NCI-H2107 treated with DMSO at 0.1 percent for 48 hours (cell line): Measurements from ENCODE around the gene STARD10.
A peak's percentile ranks its signal among the peaks of the same experiment; 100 is the strongest.

Source experiments
- DNase-seq: peaks from one replicate; lab custom pipeline; 2025; ENCODE audit not compliant: unreplicated experiment; lab: John Stamatoyannopoulos, UW

STARD10 gene

DNA sequence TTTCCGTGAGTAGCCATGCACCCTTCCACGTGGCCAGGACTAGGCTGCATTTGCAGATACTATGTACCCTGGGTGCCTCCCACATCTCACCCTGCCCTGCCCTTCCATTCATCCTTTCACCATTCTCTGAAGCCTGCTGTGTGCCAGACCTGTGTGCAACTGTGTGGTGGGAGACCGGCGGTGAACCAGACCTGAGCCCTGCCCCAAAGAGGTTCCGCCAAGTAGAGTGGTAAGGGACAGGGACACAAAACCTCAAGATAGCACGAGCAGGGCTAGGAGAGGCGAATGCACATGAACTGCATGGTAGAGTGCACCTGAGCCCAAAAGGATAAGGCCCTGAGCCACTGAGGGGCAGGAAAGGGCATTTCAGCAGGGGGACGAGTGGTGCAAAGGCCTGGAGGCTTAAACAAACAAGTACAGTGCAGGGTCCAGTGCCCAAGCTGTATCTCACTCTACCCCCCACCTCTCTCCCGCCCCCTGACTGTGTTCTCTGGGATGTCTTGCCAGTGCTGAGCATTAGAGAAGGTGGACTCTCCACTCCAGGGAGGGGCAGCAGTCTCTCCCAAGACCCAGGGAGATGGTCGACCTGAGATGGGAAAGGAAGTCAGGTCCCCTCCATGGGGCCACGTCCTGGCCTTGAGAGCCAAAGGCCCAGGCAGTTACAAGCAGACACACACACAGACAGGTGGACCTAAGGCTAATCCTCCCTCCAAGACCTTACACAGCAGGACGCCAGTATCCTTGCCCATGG lies 27.5 kb downstream of the STARD10 start:
- no peak for DNase-seq

DNA sequence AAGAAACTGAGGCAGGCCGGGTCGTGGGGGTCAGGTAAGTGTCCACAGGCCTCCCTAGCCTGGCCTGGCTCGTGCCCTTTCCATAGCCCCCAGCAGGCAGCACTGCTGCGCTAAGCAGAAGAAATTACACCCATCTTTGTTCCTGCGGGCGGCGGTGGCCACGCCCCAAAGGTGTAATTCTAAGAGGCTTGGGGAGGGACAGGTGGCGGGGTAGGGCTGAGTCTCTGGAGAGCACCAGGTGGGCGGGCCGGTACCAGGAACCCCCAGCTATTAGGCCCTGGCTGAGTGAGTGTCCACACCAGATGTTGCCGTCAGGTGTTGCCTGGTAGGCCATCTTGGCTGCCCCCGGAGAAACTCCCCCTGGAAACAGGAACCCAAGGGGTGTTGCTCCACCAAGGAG lies 29.3 kb downstream of the STARD10 start:
- peak; percentile 95 for DNase-seq

DNA sequence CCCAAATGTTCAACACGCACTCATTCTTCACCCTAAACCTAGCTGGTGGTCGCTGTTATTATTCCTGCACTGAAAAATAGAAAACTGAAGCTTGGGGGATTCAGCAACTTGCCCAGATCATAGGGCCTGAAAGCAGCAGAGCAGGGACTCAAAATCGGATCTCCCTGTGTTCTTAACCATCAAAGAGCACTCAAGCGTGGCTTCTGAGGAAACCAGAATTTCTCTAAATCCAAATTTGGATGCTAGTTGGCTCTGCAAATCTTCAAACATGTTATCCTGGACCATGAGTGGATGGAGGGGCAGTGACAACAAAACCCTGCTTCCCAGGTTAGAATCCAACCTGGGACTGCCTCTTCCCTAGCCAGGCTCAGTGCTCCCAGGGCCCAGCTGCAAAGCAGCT lies 30.0 kb downstream of the STARD10 start:
- no peak for DNase-seq

DNA sequence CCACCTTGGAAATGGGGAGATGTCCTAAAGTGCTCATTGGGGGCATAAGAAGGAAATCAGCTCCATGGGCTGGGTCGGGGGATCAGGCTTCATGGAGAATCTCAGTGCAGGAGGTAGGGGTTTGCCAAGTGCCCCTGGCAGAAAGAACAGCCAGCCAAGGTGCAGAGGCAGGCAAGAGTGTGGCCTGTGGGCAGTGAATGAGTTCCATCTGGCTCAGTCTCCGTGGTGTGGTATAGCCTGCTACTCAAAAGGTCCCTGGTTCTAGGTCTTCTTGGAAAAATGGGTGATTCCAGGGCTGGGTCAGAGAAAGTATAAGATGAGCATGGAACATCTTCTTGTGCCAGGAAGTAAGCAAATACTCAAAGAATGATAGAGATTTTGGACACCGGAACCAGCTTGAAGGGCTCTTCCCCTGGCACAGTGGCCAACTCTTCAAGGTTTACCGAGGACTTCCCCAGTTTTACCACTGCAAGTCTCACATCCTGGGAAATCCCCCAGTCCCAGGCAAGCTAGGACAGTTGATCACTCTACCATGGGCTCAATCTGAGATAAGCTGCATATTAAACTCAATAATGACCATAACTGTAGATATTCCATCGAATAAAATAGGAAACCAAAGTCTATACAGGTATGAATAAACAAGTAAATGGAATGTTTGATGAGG lies 31.1 kb downstream of the STARD10 start:
- DNase-seq = no peak

DNA sequence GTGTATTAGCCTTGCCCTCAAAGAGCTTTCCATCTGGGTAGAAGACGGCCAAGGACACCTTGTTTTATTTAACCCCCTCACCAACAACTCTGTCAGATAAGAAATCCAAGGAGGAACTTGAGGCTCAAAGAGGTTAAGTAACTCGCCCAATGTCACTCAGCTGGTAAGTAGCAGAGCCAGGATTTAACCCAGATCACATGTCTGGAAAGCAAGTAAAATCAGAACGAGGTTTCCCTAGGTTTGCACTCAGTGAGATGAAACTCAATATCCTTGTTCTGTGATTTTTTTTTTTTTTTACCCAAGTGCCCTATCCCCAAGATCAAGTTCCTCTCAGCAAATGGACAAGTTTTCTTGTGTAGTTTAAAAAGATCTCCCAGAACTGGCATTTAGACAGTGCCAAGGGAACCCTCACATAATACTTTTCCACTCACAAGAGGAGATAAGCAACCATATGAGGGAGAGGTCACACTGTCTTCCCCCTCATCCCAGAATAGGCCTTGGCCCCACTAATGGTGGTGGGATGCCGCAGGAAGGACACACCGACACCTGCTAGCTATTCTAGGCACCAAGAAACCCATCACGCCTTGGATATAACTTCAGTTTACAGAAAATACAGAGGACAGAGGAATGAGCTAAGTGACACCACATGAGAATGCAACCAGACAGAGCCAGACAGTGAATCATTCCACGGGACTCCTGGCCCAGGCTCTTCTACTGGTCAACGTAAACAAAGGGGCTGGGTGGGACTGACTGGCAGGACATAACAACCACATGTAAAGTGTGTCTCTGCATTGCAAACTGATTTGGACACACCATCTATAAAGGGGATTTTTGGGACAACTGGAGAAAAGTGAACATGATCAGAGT lies 33.1 kb downstream of the STARD10 start:
- no peak for DNase-seq

DNA sequence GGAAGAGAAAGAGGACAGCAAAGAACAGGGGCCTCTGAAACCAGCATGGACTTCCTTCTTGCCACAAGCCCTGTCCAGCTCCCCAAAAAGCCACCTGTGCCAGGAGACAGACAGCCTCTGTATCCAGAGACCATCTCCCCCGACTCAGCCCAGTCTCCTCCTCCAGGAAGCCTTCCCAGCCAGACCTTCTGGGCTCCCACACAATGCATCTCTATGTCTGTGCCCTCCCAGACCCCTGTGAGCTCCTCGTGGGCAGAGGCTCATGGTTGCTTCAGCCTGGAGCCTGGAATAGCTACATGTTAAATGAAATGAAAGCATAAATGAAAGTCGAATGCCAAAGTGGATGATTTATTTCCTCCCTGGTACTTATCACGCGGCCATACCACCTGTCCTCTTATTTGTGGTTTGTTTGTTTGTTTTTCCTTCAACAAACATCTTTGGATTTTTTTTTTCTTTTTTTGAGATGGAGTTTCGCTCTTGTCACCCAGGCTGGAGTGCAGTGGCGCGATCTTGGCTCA lies 34.3 kb downstream of the STARD10 start:
- peak; percentile 83 for DNase-seq

DNA sequence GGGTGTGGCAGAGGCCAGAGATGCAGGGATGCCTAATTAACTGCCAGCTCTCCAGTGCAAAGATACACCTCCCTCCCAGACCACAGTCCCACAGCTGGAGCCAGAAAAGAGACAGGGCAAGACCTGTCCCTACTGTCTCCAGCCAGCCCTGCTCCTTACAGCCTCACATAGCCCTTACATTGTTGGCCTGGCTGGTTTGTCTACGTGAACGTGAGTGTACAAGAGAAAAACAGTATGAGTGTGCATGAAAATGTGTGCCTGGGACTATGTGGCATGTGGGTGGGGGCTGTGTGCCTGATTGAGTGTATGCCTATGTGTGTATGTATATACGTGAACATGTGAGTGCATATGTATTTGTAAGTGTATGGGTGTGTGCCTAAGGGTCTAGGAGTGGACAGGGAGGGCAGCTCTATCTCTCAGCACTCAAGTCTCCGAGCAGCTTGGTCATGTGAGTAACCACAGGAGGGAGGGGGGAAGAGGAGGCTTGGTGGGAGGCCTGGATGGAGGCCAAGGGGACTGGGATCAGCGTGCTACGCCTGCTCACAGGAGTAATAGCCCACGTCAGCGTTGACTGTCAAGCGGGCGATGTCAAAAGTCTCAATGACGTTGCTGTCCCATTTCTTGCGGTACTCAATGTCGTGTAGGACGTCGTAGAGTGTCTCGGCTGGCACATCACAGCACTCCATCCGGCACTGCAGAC lies 35.0 kb downstream of the STARD10 start:
- peak; percentile 88 for DNase-seq

DNA sequence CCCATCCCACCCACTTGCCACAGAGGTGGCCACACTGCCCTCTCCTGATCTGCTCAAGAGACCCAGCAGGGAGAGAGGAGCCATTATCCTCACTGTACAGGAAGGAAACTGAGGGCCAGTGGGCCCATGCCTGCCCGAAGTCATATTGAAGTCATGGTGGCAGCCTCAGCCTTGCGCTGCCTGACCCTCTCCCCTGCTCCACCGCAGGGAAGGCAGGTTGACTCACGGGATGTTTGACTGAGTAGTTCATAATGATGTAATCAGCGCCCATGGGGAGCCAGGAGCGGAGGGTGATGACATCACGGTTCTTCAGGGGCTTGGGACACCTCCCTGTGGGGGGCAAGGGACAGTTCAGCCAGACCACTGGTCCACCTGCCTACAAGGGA lies 35.5 kb downstream of the STARD10 start:
- DNase-seq = no peak

DNA sequence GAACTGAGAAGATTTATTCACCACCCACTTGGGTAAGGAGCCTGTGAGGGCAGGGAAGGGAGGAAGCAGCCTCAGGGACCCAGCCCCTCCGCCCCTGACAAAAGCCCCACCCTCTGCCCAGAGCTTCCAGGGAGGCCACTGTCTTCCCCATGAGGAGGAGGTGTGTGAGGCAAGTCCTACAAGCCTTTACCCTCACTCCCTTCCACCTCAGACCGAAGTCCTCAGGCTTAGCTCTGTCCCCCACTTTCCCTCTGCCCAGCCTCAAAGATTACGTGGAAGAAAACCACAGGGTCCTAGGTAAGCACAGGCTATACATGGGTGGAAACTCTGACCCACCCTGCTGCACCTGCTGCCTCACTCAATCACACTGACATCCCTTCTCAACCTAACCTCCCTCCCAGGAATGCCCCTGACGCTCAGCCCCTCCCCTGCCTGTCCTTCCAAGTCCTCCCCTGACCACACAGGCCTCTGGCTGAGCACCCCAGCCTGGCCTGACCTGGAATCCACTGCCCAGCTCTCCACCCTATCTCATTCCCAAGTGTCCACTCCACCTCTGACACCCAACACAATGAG lies 38.0 kb downstream of the STARD10 start:
- no peak for DNase-seq

DNA sequence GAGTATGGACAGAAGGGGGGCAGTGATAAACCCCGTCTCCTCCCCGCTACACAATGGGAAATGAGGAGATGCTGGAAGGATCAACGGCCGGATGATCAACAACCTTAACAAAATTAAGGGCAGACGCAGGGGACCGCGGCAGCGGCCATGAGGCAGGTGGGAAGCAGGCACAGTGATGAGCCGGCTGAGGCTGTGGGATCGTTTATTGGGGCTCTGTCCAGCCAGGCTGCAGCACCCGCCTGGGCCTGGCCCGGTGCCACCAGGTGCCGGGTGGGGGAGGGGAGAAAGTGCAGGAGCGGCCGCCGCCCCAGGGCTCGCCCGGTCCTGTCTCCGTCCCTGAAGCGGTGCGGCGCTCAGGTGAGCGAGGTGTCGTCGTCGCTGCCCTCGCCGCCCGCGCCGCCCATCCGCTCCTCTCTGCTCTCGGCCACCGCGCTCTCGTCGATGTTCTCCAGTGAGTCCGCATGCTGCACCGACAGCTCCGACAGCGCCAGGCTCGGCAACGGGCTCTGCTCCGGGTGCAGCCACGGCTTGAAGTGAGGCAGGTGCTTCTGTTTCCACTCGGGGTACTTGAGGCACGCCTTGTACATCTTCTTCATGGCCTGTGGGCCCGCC lies 39.2 kb downstream of the STARD10 start:
- no peak for DNase-seq

DNA sequence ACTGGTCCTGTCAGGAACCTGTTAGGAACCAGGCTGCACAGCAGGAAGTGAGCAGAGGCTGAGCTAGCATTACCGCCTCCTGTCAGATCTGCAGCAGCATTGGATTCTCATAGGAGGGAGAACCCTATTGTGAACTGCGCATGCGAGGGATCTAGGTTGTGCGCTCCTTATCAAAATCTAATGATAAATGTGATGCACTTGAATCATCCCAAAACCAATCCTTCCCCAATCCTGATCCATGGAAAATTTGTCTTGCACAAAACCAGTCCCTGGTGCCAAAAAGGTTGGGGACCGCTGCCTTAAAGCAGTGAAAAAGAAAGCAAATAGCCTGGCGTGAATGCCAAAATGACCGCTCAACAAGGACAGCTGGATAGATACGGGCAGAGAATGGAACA lies 39.7 kb downstream of the STARD10 start:
- DNase-seq = no peak

DNA sequence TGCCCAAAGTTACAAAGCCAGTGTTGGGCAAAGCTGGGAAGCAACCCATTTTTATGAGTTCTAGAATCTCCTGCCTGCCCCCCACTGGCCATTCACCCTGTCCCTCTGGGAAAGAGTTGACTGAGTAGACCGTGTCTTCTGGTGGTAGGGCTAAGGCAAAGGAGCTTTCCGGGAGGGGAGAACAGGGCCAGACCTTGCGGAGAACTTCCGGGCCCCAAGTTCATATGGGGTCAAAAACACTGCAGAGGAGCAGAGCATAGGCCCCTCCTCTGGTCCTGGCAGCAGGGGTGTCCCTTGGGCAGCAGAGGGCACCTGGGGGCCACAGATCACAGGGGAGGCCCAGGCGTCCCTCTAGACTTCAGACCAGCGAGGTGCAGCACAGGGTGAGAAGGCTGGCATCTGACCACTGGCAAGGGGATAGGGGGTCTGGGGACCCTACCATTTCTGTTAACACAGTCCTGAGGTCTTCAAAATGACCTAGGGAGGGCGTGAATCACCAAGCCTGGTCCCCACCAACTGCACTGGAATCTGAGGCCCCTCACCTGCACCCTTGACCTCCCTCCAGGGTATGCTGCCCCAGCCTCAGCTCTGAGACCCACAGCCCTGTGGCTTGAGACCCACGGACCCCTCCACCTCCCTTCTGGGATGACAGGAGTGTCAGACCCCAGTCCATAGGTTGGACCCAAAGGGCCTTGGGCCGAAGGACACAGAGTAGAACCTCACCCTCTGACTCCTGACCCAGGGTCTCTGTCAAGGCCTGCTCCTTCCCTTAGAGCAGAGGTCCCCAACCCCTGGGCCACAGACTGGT lies 40.3 kb downstream of the STARD10 start:
- DNase-seq = no peak

DNA sequence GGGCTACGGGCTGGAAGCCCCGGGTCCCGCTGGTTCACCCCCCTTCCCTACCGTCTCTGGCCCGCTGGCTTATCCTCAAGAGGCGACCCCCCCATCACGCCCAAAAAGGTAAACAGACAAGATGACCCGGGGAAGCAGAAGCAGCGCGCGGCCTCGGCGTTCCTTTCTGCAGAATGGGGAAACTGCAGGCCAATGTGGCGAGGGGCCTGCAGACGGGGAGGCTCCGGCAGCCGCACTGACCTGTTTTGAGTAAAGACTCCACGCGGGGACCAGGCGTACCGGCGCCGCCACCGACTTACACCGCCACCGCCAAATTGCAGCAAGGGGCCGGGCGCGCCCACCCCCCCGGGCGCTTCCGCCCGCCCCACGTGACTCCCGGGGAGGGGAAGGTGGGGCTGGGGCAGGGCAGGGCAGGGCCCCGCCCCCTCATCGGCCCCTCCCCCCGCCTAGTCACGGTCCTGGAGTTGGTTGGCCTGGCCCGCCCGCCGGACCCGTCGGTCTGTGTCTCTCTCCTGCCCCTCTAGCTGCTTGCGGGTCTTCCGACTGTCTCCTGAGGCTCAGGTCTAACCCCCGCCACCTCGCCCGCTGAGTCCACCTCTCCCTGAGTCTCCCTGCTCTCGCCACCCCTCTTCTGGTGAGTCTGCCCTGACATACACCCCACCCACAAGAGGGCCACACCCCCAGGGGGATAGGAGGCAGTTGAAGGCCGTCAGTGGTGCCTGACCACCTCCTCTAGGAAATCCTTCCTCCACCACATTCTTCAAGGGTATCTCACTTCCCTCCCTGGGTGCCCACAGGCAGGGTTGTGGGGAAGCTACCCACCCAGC lies 41.5 kb downstream of the STARD10 start, which contains the start of gene ARAP1:
Gene ARAP1 (minus strand): TSS at position 321 of the 827 bp plus-strand sequence. CDS start 25,280 bp downstream, outside the sequence.
- DNase-seq = no peak

DNA sequence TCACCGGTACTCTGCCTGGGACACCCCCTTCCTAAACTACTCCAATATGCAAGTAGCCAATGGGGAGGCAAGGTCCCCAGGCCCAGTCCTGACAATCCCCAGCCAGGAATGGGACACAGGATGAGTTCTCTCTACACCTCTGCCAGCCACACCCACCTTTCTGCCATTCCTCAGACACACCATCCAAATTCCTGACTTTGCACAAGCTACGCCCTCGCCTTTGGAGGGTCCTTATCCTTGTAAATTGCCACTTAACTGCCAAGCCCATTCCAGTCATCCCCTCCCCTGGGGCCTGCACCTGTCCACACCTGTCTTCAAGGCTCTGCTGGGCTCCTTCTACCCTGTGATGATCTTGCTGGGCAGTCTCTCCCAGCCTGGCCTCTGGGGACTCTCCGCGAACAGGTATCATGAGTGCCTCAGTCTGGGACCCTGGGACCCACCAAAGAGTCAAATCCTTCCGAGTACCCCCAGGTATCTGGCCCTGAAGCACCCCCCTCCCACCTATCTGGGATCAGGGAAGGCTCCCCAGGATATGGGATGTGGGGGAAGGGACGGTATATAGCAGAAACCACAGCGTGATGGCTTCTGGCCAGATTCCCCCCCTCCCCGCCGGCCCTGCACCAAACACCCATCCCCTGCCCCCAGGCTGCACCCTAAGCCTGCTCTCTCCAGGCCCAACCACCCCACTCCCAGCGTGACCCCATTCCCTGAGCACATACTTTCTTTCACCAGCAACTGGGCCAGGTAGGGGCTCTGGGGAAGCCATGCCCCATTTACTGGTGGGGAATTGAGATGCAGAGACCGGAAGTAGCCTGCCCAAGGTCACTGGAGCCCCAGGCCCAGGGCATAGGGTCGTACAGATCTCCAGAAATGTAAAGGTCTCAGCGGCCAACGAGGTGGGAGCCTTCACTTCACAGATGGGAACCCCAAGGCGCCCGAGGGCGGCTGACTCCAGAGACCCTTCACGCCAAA lies 42.4 kb downstream of the STARD10 start:
- DNase-seq = peak; percentile 17

DNA sequence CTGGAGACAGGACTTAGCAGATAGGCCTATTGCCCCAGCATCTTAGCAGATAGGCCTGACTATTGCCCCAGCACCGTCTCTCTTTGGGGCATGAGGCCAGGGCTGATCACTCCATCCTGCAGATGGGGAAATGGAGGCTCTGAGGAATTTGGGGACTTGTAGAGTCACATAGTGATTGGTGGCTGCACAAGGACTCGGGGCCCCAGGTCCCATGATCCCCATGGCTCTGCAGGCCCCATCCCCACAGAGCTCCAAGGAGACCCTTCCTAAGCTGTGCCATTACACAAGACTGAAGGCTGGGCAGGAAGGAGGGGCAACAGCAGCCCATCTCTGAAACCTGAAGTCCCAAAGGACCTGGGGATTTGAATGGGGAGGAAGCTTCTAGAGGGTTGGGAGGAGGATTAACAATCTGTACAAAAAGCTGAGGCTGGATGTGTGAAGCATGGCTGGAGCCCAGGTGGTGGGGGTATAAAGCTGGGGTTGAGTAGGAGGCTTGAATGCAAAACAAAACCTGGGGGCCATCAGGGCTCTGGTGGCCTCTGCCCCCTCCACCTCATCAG lies 43.2 kb downstream of the STARD10 start:
- no peak for DNase-seq

DNA sequence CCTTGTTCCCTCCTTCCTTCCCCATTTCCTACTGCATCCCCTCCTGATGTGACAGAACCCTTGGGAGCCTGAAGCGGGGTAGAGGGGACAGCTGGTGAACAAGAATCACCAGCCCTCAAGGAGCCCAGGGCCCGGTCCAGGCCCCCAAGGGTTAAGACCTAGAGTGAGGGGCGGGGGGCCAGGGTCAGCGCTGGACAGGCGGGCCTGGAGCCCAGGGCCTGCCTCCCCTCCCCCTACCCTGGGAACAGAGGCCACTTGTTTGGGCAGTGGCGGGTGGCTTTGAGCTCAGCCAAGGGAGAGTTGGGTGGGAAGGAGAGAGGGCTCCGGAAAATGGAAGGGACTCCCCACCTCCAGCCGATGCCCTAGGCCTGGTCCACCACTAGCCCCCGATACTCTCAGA lies 43.8 kb downstream of the STARD10 start:
- DNase-seq = no peak

DNA sequence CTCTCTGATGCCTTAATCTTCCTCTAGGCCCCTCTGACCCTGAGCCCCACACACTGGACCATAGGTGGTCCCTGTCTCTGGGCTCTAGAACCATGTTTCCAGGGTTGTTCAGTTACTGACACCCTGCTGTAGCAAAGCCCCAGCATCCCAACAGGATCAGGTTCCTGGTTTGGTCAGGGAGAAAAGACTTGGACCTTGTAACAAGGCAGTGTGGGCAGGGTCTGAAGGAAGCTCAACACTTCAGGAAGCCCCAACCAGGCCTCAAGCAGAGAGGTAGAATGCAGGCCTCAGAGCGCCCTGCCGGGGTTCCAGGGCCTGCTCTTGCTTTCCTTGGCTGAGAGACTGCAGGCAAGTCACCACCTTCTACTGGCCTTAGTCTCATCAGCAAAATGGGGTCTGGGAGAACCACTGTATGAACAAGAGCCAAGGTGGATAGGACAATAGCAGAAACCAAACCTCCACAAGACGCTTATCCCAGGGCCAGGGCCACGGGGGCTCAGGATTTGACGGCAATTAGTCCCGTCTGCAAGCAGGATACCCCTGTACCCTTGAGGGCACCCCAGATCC lies 46.5 kb downstream of the STARD10 start:
- no peak for DNase-seq
